A549 (cell line): ENCODE measurements around the gene PDE4D.

Experiments
- BHLHE40 ChIP-seq: IDR thresholded peaks from 2 replicates; pipeline ENCODE4 v1.6.1; 2012; ENCODE audit warnings: low read depth, low read length, inconsistent platforms
- CEBPB ChIP-seq, 2 experiments: fragments of >200 bp in 1 of 2; sonication (Bioruptor Twin) in 1 of 2; formaldehyde crosslinking in 1 of 2; IDR thresholded peaks; 2 replicates each; pipeline ENCODE4 v1.6.1; 2012 to 2016
- CHD2 ChIP-seq: fragments of 150-350 bp; IDR thresholded peaks from 2 replicates; pipeline ENCODE4 v1.6.1; 2014; ENCODE audit warnings: low read length; ENCODE audit not compliant: partially characterized antibody
- EP300 ChIP-seq, 2 experiments: fragments of >200 bp; sonication (Bioruptor Twin); formaldehyde crosslinking; IDR thresholded peaks; 2 replicates in 1 of 2; 3 replicates in 1 of 2; pipeline ENCODE4 v1.6.1; 2016 to 2017
- HDAC2 ChIP-seq: fragments of 200-600 bp; sonication (generic); IDR thresholded peaks from 2 replicates; pipeline ENCODE4 v1.6.1; 2016
- HEYL ChIP-seq: fragments of 250-450 bp; sonication (Bioruptor Pico); IDR thresholded peaks from 2 replicates; pipeline ENCODE4 v1.8.0; 2021; ENCODE audit warnings: mild to moderate bottlenecking, moderate library complexity
- MAX ChIP-seq: IDR thresholded peaks from 2 replicates; pipeline ENCODE4 v1.6.1; 2012
- MYC ChIP-seq: IDR thresholded peaks from 2 replicates; pipeline ENCODE4 v1.6.1; 2012; ENCODE audit warnings: mild to moderate bottlenecking, inconsistent platforms, low read length, improper control_type of control experiment, borderline replicate concordance
- NR3C1 ChIP-seq: fragments of >200 bp; sonication (Bioruptor Twin); formaldehyde crosslinking; IDR thresholded peaks from 3 replicates; pipeline ENCODE4 v1.6.1; 2017
- POLR2A ChIP-seq: IDR thresholded peaks from 2 replicates; pipeline ENCODE4 v1.6.1; 2012; ENCODE audit warnings: mild to moderate bottlenecking, low read length
- ZFP36 ChIP-seq: fragments of 450-650 bp; IDR thresholded peaks from 2 replicates; pipeline ENCODE4 v1.6.1; 2014; ENCODE audit warnings: borderline replicate concordance; ENCODE audit not compliant: partially characterized antibody
- TF ChIP-seq, protein P1 (sequence below): fragments of >200 bp; sonication (Bioruptor Twin); formaldehyde crosslinking; IDR thresholded peaks from 3 replicates; pipeline ENCODE4 v1.5.1; 2016

- TF ChIP-seq POLR2A = no peak
- TF ChIP-seq, protein P1, sequence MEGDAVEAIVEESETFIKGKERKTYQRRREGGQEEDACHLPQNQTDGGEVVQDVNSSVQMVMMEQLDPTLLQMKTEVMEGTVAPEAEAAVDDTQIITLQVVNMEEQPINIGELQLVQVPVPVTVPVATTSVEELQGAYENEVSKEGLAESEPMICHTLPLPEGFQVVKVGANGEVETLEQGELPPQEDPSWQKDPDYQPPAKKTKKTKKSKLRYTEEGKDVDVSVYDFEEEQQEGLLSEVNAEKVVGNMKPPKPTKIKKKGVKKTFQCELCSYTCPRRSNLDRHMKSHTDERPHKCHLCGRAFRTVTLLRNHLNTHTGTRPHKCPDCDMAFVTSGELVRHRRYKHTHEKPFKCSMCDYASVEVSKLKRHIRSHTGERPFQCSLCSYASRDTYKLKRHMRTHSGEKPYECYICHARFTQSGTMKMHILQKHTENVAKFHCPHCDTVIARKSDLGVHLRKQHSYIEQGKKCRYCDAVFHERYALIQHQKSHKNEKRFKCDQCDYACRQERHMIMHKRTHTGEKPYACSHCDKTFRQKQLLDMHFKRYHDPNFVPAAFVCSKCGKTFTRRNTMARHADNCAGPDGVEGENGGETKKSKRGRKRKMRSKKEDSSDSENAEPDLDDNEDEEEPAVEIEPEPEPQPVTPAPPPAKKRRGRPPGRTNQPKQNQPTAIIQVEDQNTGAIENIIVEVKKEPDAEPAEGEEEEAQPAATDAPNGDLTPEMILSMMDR = peak; percentile 48
- no peak for TF ChIP-seq ZFP36
- no peak for TF ChIP-seq CEBPB (IDR thresholded peaks at IDR 0.05)
- no peak for TF ChIP-seq MYC
- no peak for TF ChIP-seq NR3C1
- no peak for TF ChIP-seq EP300 (IDR thresholded peaks at IDR 0.05)
- TF ChIP-seq CHD2 = no peak
- no peak for TF ChIP-seq BHLHE40
- no peak for TF ChIP-seq HEYL
- TF ChIP-seq MAX = no peak
- no peak for TF ChIP-seq HDAC2
These were observed 443.5 kb downstream of the PDE4D start for GRCh38 chr5:59449905-59450644.
